DMS79 treated with DMSO at 0.1 percent for 48 hours (cell line): ENCODE data around the gene ANO9.
"Not testable (repeated sequence)": the region's sequence is repeated elsewhere in the genome, so short reads cannot be mapped to it uniquely, and the experiment has no call there.

Experiments used
- DNase-seq: peaks from one replicate; lab custom pipeline; 2025; lab: John Stamatoyannopoulos, UW

ANO9 gene

GRCh38 chr11:471468-472145 lies 29.8 kb upstream of the ANO9 start:
- no peak for DNase-seq

GRCh38 chr11:469684-470560 lies 28.1 kb upstream of the ANO9 start:
- no peak for DNase-seq

GRCh38 chr11:469026-469683 lies 27.3 kb upstream of the ANO9 start:
- not testable (repeated sequence) for DNase-seq

- no peak for DNase-seq
These were observed 26.7 kb upstream of the ANO9 start for GRCh38 chr11:468493-468892.

- no peak for DNase-seq
These were observed 26.2 kb upstream of the ANO9 start for GRCh38 chr11:468036-468435.

GRCh38 chr11:465896-466530 lies 24.2 kb upstream of the ANO9 start:
- no peak for DNase-seq

GRCh38 chr11:464316-464715 lies 22.5 kb upstream of the ANO9 start:
- DNase-seq: no peak

- no peak for DNase-seq
These were observed 20.5 kb upstream of the ANO9 start for GRCh38 chr11:462107-462890.

- DNase-seq: no peak
These were observed 19.8 kb upstream of the ANO9 start for GRCh38 chr11:461626-462025.

- DNase-seq: no peak
These were observed 18.8 kb upstream of the ANO9 start for GRCh38 chr11:460331-461199.

- DNase-seq: no peak
These were observed 17.9 kb upstream of the ANO9 start for GRCh38 chr11:459511-460220.

- no peak for DNase-seq
These were observed 15.4 kb upstream of the ANO9 start for GRCh38 chr11:457111-457760.

- DNase-seq: no peak
These were observed 14.7 kb upstream of the ANO9 start for GRCh38 chr11:456533-456932.

- DNase-seq: no peak
These were observed 13.8 kb upstream of the ANO9 start for GRCh38 chr11:455566-456147.

GRCh38 chr11:454801-455565 lies 13.2 kb upstream of the ANO9 start:
- no peak for DNase-seq

GRCh38 chr11:454043-454442 lies 12.2 kb upstream of the ANO9 start:
- no peak for DNase-seq

GRCh38 chr11:453564-453963 lies 11.8 kb upstream of the ANO9 start:
- no peak for DNase-seq

GRCh38 chr11:452916-453527 lies 11.2 kb upstream of the ANO9 start:
- DNase-seq: no peak
